VCaP (cell line): ENCODE data around the gene MRPL55.

ENCODE experiments used
- H3K27ac ChIP-seq: fragments of 450-650 bp; 2 replicates; pipeline ENCODE4 v1.5.1; 2017
- TF ChIP-seq, protein P1 (sequence below): fragments of 450-650 bp; conservative IDR thresholded peaks from 2 replicates; pipeline ENCODE4 v1.5.1; 2017; ENCODE audit warnings: mild to moderate bottlenecking, moderate library complexity

Gene MRPL55

DNA sequence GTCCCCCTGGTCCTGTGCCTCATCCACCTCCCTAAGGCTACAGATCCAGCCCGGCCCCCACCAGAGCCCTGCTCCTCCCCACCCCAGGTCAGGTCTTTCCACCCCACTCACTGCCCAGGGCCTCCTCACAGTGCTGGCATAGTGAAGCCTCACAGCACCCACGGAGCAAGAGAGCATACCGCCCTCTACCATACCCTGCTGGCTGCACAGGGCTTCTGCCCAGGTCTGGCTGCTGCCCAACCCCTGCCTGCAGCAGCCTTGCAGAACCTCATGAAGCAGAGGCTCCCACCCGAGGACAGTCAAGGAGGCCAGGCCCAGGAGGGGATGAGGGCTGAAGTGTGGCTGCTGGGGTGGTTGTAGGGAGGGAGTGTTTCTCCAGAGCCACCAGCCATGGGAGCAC, 46.3 kb downstream of the MRPL55 start:
- H3K27ac ChIP-seq, result no peak overlapping the region
- TF ChIP-seq, protein P1, sequence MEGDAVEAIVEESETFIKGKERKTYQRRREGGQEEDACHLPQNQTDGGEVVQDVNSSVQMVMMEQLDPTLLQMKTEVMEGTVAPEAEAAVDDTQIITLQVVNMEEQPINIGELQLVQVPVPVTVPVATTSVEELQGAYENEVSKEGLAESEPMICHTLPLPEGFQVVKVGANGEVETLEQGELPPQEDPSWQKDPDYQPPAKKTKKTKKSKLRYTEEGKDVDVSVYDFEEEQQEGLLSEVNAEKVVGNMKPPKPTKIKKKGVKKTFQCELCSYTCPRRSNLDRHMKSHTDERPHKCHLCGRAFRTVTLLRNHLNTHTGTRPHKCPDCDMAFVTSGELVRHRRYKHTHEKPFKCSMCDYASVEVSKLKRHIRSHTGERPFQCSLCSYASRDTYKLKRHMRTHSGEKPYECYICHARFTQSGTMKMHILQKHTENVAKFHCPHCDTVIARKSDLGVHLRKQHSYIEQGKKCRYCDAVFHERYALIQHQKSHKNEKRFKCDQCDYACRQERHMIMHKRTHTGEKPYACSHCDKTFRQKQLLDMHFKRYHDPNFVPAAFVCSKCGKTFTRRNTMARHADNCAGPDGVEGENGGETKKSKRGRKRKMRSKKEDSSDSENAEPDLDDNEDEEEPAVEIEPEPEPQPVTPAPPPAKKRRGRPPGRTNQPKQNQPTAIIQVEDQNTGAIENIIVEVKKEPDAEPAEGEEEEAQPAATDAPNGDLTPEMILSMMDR, result no peak

GRCh38 chr1:228062085-228062791, 46.9 kb downstream of the MRPL55 start:
- H3K27ac ChIP-seq, result no peak overlapping the region
- TF ChIP-seq, protein P1, result no peak

DNA sequence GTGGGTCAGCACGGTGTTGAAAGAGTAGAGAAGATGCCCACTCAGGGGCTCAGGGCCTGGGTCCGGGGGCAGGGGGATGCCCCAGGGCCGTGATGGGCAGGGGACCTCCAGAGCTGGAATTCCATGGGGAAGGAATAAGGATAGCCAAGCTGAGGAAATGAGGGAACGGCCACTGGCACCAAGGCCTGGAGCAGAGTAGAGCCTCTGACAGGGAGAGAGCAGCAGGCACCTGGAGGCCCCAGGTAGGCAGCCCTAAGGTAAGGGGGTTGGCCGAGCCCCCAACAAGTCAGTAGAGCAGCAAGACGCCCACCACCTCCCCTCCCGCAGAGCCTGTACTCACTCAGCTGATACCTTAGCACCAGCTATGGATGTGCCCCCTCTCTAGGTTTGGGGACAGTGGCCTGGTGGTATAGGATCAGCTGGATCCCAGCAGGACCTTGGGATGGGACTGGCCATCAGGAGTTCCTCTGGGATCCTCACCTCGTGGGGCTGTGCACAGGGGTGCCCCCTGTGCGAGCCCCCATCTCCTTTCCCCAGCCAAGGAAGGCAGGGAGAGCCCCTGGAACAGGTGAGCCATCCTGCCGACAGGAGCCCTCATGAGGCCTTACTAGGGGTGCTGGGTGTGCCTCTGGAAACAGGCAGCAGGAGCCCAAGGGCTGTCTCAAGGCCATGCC, 47.6 kb downstream of the MRPL55 start:
- TF ChIP-seq, protein P1, result no peak
- H3K27ac ChIP-seq, result no peak overlapping the region

- no peak overlapping the region for H3K27ac ChIP-seq
- TF ChIP-seq, protein P1, result no peak
Observed at GRCh38 chr1:228060458-228061190, 48.5 kb downstream of the MRPL55 start.

- TF ChIP-seq, protein P1, result no peak
- no peak overlapping the region for H3K27ac ChIP-seq
Observed at GRCh38 chr1:228059634-228060457, 49.3 kb downstream of the MRPL55 start.

DNA sequence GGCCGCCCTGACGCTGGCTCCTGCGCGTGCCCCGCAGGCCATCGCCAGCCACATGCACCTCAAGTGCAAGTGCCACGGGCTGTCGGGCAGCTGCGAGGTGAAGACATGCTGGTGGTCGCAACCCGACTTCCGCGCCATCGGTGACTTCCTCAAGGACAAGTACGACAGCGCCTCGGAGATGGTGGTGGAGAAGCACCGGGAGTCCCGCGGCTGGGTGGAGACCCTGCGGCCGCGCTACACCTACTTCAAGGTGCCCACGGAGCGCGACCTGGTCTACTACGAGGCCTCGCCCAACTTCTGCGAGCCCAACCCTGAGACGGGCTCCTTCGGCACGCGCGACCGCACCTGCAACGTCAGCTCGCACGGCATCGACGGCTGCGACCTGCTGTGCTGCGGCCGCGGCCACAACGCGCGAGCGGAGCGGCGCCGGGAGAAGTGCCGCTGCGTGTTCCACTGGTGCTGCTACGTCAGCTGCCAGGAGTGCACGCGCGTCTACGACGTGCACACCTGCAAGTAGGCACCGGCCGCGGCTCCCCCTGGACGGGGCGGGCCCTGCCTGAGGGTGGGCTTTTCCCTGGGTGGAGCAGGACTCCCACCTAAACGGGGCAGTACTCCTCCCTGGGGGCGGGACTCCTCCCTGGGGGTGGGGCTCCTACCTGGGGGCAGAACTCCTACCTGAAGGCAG, 50.0 kb downstream of the MRPL55 start:
- TF ChIP-seq, protein P1, result no peak
- H3K27ac ChIP-seq, result no peak overlapping the region
